Endothelial cell of umbilical vein (primary cell): ENCODE data around the gene GRK5. TPM values are rescaled to one million over a fixed set of nuclear protein-coding genes. Genes with fewer than 3 reads are reported as not detected.

ENCODE experiments used
- BruUV-seq: library from RNA; stranded (reverse); fragments of 400-500 nt; replicated peaks from 2 replicates; lab custom pipeline; 2021; lab: Mats Ljungman, UMichigan
- CTCF ChIA-PET: fragments of 300-600, 350-600 bp; sonication (Branson Sonifier 250); formaldehyde crosslinking; loops from one replicate; lab custom pipeline; 2021; ENCODE audit warnings: antibody characterized with exemption, inconsistent platforms; lab: Charles Lee
- POLR2A ChIA-PET: fragments of 300-600, 350-600 bp; sonication (Branson Sonifier 250); formaldehyde crosslinking; loops from one replicate; lab custom pipeline; 2021; ENCODE audit warnings: antibody characterized with exemption, inconsistent platforms; lab: Charles Lee
- DNase-seq: peaks from one replicate; pipeline ENCODE4 v3.0.0-alpha.2; 2011; ENCODE audit warnings: low read depth, low spot score
- FAIRE-seq: peaks from 2 replicates; lab custom pipeline; 2011; peaks lifted over from hg19 to GRCh38; lab: Jason Lieb, UNC
- H2AFZ ChIP-seq: 2 replicates; pipeline ENCODE4 v1.6.0; 2012; ENCODE audit warnings: low read depth, low read length, control low read depth, inconsistent platforms
- H3K27ac ChIP-seq: 2 replicates; pipeline ENCODE4 v1.5.1; 2011; ENCODE audit warnings: low read depth, mild to moderate bottlenecking, control low read depth, low read length, moderate library complexity; ENCODE audit not compliant: insufficient read depth
- H3K27me3 ChIP-seq, 2 experiments: 2 replicates each; pipeline versions ENCODE4 v1.6.0 to v1.6.1; 2011; ENCODE audit warnings: low read length in 2 of 2, mixed read lengths in 1 of 2; ENCODE audit not compliant: control insufficient read depth in 2 of 2, insufficient read depth in 2 of 2
- H3K36me3 ChIP-seq, 2 experiments: 2 replicates in 1 of 2; 3 replicates in 1 of 2; pipeline ENCODE4 v1.5.1; 2011; ENCODE audit warnings: low read length in 2 of 2, mild to moderate bottlenecking in 1 of 2, moderate library complexity in 1 of 2; ENCODE audit not compliant: control insufficient read depth in 2 of 2, insufficient read depth in 2 of 2; ENCODE audit errors: extremely low read depth in 1 of 2
- H3K4me1 ChIP-seq: 3 replicates; pipeline ENCODE4 v1.5.1; 2011; ENCODE audit warnings: mild to moderate bottlenecking, low read length; ENCODE audit not compliant: control insufficient read depth, insufficient read depth; ENCODE audit errors: extremely low read depth
- H3K4me2 ChIP-seq: 2 replicates; pipeline ENCODE4 v1.6.1; 2011; ENCODE audit warnings: low read length, control low read depth, mixed read lengths; ENCODE audit not compliant: insufficient read depth
- H3K4me3 ChIP-seq, 3 experiments: fragments of 200-600 bp in 1 of 3; sonication (generic), shearing (Covaris generic) in 1 of 3; replicated peaks in 1 of 3; 2 replicates each; pipeline ENCODE4 v1.5.1; 2011 to 2016; ENCODE audit warnings: control low read depth in 3 of 3, low read length in 3 of 3, mild to moderate bottlenecking in 2 of 3, inconsistent platforms in 1 of 3, low read depth in 1 of 3, moderate library complexity in 1 of 3; ENCODE audit not compliant: insufficient read depth in 1 of 3
- H3K79me2 ChIP-seq: 2 replicates; pipeline ENCODE4 v1.6.0; 2012; ENCODE audit warnings: low read length, inconsistent platforms; ENCODE audit not compliant: control insufficient read depth, insufficient read depth
- H3K9ac ChIP-seq: replicated peaks from 2 replicates; pipeline ENCODE3; 2011; ENCODE audit warnings: low read length, control low read depth; ENCODE audit not compliant: insufficient read depth; ENCODE audit errors: extremely low read depth
- H3K9me1 ChIP-seq: replicated peaks from 3 replicates; pipeline ENCODE4 v1.6.0; 2011; ENCODE audit warnings: mild to moderate bottlenecking, low read length; ENCODE audit not compliant: control insufficient read depth, insufficient read depth; ENCODE audit errors: extremely low read depth
- H3K9me3 ChIP-seq: replicated peaks from 2 replicates; pipeline ENCODE4 v1.5.1; 2012; ENCODE audit warnings: low read length, inconsistent platforms; ENCODE audit not compliant: control insufficient read depth, insufficient read depth
- H4K20me1 ChIP-seq: replicated peaks from 2 replicates; pipeline ENCODE3; 2011; ENCODE audit warnings: mild to moderate bottlenecking, low read length; ENCODE audit not compliant: control insufficient read depth, insufficient read depth; ENCODE audit errors: extremely low read depth
- EZH2 ChIP-seq: IDR thresholded peaks from 2 replicates; pipeline ENCODE4 v1.6.1; 2012; ENCODE audit warnings: borderline replicate concordance, low read depth, mild to moderate bottlenecking, moderate library complexity, low read length, inconsistent platforms; ENCODE audit not compliant: severe bottlenecking
- FOS ChIP-seq: IDR thresholded peaks from 2 replicates; pipeline ENCODE4 v1.6.1; 2011; ENCODE audit warnings: mild to moderate bottlenecking, low read length, moderate library complexity, borderline replicate concordance; ENCODE audit not compliant: insufficient read depth
- GATA2 ChIP-seq: IDR thresholded peaks from 2 replicates; pipeline ENCODE4 v1.7.0; 2011; ENCODE audit warnings: low read depth, mild to moderate bottlenecking, moderate library complexity, mixed read lengths, low read length; ENCODE audit not compliant: insufficient read length, insufficient read depth
- JUN ChIP-seq: IDR thresholded peaks from 2 replicates; pipeline ENCODE4 v1.6.1; 2011; ENCODE audit warnings: borderline replicate concordance, low read depth; ENCODE audit not compliant: insufficient read length, insufficient read depth
- POLR2A ChIP-seq: IDR thresholded peaks from 2 replicates; pipeline ENCODE4 v1.6.1; 2012; ENCODE audit warnings: low read depth, mild to moderate bottlenecking, control low read depth, low read length
- POLR2AphosphoS5 ChIP-seq: IDR thresholded peaks from 2 replicates; pipeline ENCODE4 v1.6.1; 2012; ENCODE audit warnings: low read depth, mild to moderate bottlenecking, control low read depth, low read length, moderate library complexity; ENCODE audit not compliant: insufficient read depth
- dilution Hi-C: fragments of 300-500 bp; cut with MboI; formaldehyde crosslinking; loops from one replicate; pipeline ENCODE4 v1.15.0; 2019; ENCODE audit warnings: low sequenced_read_pairs; ENCODE audit not compliant: extremely low pct_ligation_motif_present
- intact Hi-C: fragments of 100-400 bp; cut with micrococcal nuclease; formaldehyde crosslinking; loops from one replicate; pipeline ENCODE4 v1.10.0; 2022
- polyA plus RNA-seq, 4 experiments: library from polyadenylated mRNA; depleted of rRNA in 3 of 4; stranded (reverse) in 3 of 4; unstranded in 1 of 4; fragments of >200 nt; gene quantifications; 2 replicates each; pipeline versions ENCODE4 v1.2.1 to v1.2.3, GENCODE V29; 2011 to 2012; ENCODE audit warnings: missing spikeins in 1 of 4
- total RNA-seq: library from RNA; stranded (reverse); gene quantifications from 2 replicates; pipeline ENCODE4 v1.2.3, GENCODE V29; 2021
- TF ChIP-seq, protein P1 (sequence below), 2 donors: IDR thresholded peaks; 1 replicate in 1 of 2; 2 replicates in 1 of 2; pipeline ENCODE4 v1.5.1; 2011; ENCODE audit warnings: low read length in 2 of 2, mild to moderate bottlenecking in 2 of 2, moderate library complexity in 2 of 2, control low read depth in 1 of 2, inconsistent platforms in 1 of 2, low read depth in 1 of 2; ENCODE audit not compliant: insufficient read depth in 1 of 2; ENCODE audit errors: extremely low read depth in 1 of 2

GRK5 gene
- total and polyA plus RNA-seq, 2 donors (not counting 3 experiments of a cell fraction or from before 2014, with no cell fraction given) = 13.1 to 29.5 TPM

DNA sequence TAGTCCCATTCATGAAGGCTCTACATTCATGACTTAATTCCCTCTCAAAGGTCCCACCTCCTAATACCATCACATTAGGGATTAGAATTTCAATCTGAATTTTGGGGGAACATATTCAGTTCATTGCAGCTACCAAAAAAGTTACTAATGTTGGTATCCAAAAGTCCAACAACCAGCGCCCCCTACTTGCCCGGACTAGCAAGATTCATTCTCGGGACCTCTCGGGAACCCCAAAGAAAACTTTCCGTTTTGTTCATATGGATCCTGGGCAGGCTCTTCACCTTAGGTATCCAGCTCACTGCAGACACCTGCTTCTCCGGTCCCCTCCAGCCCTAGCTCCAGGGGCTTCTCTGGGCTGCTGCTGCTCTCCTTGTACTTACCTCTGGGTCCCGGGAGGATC, 8.9 kb upstream of the GRK5 start:
- TF ChIP-seq POLR2AphosphoS5 (no peak), JUN (no peak), EZH2 (no peak), FOS (no peak), POLR2A (no peak), GATA2 (no peak)
- TF ChIP-seq, protein P1, sequence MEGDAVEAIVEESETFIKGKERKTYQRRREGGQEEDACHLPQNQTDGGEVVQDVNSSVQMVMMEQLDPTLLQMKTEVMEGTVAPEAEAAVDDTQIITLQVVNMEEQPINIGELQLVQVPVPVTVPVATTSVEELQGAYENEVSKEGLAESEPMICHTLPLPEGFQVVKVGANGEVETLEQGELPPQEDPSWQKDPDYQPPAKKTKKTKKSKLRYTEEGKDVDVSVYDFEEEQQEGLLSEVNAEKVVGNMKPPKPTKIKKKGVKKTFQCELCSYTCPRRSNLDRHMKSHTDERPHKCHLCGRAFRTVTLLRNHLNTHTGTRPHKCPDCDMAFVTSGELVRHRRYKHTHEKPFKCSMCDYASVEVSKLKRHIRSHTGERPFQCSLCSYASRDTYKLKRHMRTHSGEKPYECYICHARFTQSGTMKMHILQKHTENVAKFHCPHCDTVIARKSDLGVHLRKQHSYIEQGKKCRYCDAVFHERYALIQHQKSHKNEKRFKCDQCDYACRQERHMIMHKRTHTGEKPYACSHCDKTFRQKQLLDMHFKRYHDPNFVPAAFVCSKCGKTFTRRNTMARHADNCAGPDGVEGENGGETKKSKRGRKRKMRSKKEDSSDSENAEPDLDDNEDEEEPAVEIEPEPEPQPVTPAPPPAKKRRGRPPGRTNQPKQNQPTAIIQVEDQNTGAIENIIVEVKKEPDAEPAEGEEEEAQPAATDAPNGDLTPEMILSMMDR (IDR thresholded peaks at IDR 0.05; ENCODE audit: extremely low read depth in 1 of 2, insufficient read depth in 1 of 2, low read depth in 1 of 2, low read length in 2 of 2) = peak; percentile 23 to 27
- Histone ChIP-seq H3K4me1 (peaks cover 26% of the 10 kb centered on the region), H3K79me2 (no peaks in the 10 kb centered on the region), H2AFZ (peak overlapping the region; percentile 17), H3K4me3 (no peak overlapping the region), H3K9ac (no peak overlapping the region), H3K4me2 (no peak overlapping the region), H3K27me3 (no peaks in the 10 kb centered on the region), H3K27ac (peak overlapping the region; percentile 34), H3K36me3 (no peaks in the 10 kb centered on the region), H4K20me1 (no peaks in the 10 kb centered on the region), H3K9me1 (no peaks in the 10 kb centered on the region), H3K9me3 (no peaks in the 10 kb centered on the region)
- DNase-seq (no peak), FAIRE-seq (no peak)
- intact Hi-C loops = loop anchor here (1.0 to 2.0 kb wide), 3 partner anchors 20 to 398 kb away; partner anchors contain the start of genes PRDX3 and TIAL1
- dilution Hi-C loops = no loop called here
- CTCF ChIA-PET = interaction anchor here (0.7 to 6.6 kb wide), 27 partner anchors 9 to 489 kb away, joined by 3 to 245 read pairs (median 6); partner anchors contain the start of genes GRK5 and RGS10
- no TSS peak for BruUV-seq
- POLR2A ChIA-PET = interaction anchor here (1.5 kb wide), 1 partner anchor 9 kb away, joined by 3 read pairs; no protein-coding TSS in a partner anchor
